CD4-positive, alpha-beta T cell (primary cell): Measurements from ENCODE around the gene ADAD2. TPM values are rescaled to one million over a fixed set of nuclear protein-coding genes. Genes with fewer than 3 reads are reported as not detected.

Source experiments
- ATAC-seq: fragments of 200-7000 bp; cut with Tn5 transposase; one replicate; pipeline ENCODE4 v1.10.0; 2022; ENCODE audit warnings: mild to moderate bottlenecking; ENCODE audit not compliant: poor library complexity
- CTCF ChIA-PET: fragments of 350-600 bp; sonication (Branson Sonifier 250); formaldehyde crosslinking; loops from one replicate; lab custom pipeline; 2021; ENCODE audit warnings: antibody characterized with exemption, inconsistent platforms; lab: Charles Lee
- POLR2A ChIA-PET: fragments of 350-600 bp; sonication (Branson Sonifier 250); formaldehyde crosslinking; loops from one replicate; lab custom pipeline; 2021; ENCODE audit warnings: antibody characterized with exemption, inconsistent platforms; lab: Charles Lee
- DNase-seq, 14 experiments: peaks; one replicate each; pipeline ENCODE4 v3.0.0-alpha.2; 2013 to 2020; ENCODE audit warnings: mixed read lengths in 2 of 14
- H3K27ac ChIP-seq, 2 donors: one replicate each; pipeline versions ENCODE4 v1.5.1 to v1.7.0; 2013; ENCODE audit warnings: low read length in 2 of 2, low read depth in 1 of 2, mild to moderate bottlenecking in 1 of 2
- H3K27me3 ChIP-seq, 2 experiments: 1 replicate in 1 of 2; 2 replicates in 1 of 2; pipeline versions ENCODE4 v1.6.1 to v1.7.0; 2013; ENCODE audit warnings: low read length in 2 of 2, control low read depth in 1 of 2, mild to moderate bottlenecking in 1 of 2, moderate library complexity in 1 of 2; ENCODE audit not compliant: insufficient read depth in 2 of 2, control insufficient read depth in 1 of 2
- H3K36me3 ChIP-seq: one replicate; pipeline ENCODE4 v1.6.1; 2013; ENCODE audit warnings: low read length, control low read depth; ENCODE audit not compliant: insufficient read depth
- H3K4me1 ChIP-seq: one replicate; pipeline ENCODE4 v1.6.1; 2013; ENCODE audit warnings: low read length, control low read depth; ENCODE audit not compliant: insufficient read depth
- H3K4me3 ChIP-seq: one replicate; pipeline ENCODE4 v1.5.1; 2013; ENCODE audit warnings: mild to moderate bottlenecking, low read length, moderate library complexity
- H3K9me3 ChIP-seq, 2 experiments: 1 replicate in 1 of 2; 2 replicates in 1 of 2; pipeline versions ENCODE4 v1.6.1 to v1.7.0; 2013; ENCODE audit warnings: low read length in 2 of 2, mild to moderate bottlenecking in 2 of 2, control low read depth in 1 of 2, moderate library complexity in 1 of 2; ENCODE audit not compliant: control insufficient read depth in 1 of 2, insufficient read depth in 1 of 2
- H3K27ac Mint-ChIP-seq: one replicate; pipeline ENCODE4 v1.8.0; 2020; ENCODE audit warnings: mixed read lengths
- H3K27me3 Mint-ChIP-seq: one replicate; pipeline ENCODE4 v1.8.0; 2021; ENCODE audit warnings: mixed read lengths
- H3K36me3 Mint-ChIP-seq: one replicate; pipeline ENCODE4 v1.8.0; 2021; ENCODE audit warnings: low read depth, mixed read lengths
- H3K4me1 Mint-ChIP-seq: one replicate; pipeline ENCODE4 v1.8.0; 2021; ENCODE audit warnings: low read depth, mixed read lengths
- H3K4me3 Mint-ChIP-seq: one replicate; pipeline ENCODE4 v1.8.0; 2020; ENCODE audit warnings: mild to moderate bottlenecking, mixed read lengths
- H3K9me3 Mint-ChIP-seq: one replicate; pipeline ENCODE4 v1.8.0; 2020; ENCODE audit warnings: mixed read lengths
- intact Hi-C, 2 experiments: fragments of 100-400 bp; cut with DNase I in 1 of 2; cut with micrococcal nuclease in 1 of 2; formaldehyde crosslinking; loops; one replicate each; pipeline versions ENCODE4 v1.15.1 to v1.9.0; 2023 to 2025; cut with DNase I, micrococcal nuclease
- total RNA-seq, 174 experiments: library from RNA in 2 of 174; stranded (reverse) in 2 of 174; gene quantifications; one replicate each; pipeline ENCODE4 v1.2.3 and lab custom pipeline; 2021 to 2026
- TF ChIP-seq, protein P1 (sequence below): fragments of 200-600 bp; IDR thresholded peaks from one replicate; pipeline ENCODE4 v1.8.0; 2022; ENCODE audit warnings: antibody characterized with exemption, mild to moderate bottlenecking

Gene ADAD2
- total RNA-seq, 2 experiments from 2014 or later = 0.59 TPM; not detected in 1

DNA sequence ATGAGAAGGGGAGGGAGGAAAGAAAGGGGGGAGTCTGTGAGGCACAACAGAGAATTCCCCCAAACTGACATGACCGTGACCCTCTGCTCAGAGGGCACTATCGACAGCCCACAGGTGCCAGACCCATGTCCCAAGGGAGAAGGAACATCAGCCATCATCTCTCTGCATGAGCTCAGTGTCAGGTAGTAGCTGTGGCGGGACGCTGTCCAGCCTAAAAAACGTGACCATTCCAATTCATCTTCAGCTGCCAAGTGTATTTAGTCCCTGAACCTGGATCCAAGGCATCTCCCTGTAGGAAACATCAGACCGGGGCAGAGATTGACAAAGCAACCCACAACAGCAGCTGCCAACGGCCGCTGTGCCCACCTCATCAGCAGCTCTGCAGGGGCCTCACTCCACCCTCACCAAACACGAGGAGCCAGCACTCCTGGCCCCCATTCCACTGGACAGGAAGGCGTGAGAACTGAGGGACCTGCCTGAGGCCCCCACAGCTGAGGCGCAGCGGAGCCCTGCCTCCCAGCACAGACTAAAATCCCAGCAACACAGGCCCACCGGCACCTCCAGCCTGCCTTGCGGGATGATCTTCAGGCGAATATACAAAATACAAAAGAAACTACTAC lies 12.7 kb upstream of the ADAD2 start:
- Mint-ChIP-seq H3K27ac (no peak overlapping the region), H3K4me3 (no peak overlapping the region), H3K4me1 (peaks cover 6% of the 10 kb centered on the region), H3K27me3 (no peaks in the 10 kb centered on the region), H3K36me3 (peaks cover 28% of the 10 kb centered on the region), H3K9me3 (no peaks in the 10 kb centered on the region)
- ATAC-seq (no peak), DNase-seq (no peak)
- ChIA-PET POLR2A (no interaction called here), CTCF (interaction anchor here (1.6 kb wide), 1 partner anchor 9 kb away, joined by 7 read pairs; the partner anchor contains the start of gene TAF1C)
- H3K9me3 ChIP-seq = no peaks in the 10 kb centered on the region
- no peak overlapping the region for H3K4me3 ChIP-seq
- TF ChIP-seq, protein P1, sequence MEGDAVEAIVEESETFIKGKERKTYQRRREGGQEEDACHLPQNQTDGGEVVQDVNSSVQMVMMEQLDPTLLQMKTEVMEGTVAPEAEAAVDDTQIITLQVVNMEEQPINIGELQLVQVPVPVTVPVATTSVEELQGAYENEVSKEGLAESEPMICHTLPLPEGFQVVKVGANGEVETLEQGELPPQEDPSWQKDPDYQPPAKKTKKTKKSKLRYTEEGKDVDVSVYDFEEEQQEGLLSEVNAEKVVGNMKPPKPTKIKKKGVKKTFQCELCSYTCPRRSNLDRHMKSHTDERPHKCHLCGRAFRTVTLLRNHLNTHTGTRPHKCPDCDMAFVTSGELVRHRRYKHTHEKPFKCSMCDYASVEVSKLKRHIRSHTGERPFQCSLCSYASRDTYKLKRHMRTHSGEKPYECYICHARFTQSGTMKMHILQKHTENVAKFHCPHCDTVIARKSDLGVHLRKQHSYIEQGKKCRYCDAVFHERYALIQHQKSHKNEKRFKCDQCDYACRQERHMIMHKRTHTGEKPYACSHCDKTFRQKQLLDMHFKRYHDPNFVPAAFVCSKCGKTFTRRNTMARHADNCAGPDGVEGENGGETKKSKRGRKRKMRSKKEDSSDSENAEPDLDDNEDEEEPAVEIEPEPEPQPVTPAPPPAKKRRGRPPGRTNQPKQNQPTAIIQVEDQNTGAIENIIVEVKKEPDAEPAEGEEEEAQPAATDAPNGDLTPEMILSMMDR = no peak
- peaks cover 46% of the 10 kb centered on the region for H3K36me3 ChIP-seq
- no peaks in the 10 kb centered on the region for H3K27me3 ChIP-seq
- no peaks in the 10 kb centered on the region for H3K4me1 ChIP-seq
- intact Hi-C loops = loop anchor here in 1 of 2 experiments (10.0 kb wide), 1 partner anchor 253 kb away; no protein-coding TSS in a partner anchor
- H3K27ac ChIP-seq = no peak overlapping the region

DNA sequence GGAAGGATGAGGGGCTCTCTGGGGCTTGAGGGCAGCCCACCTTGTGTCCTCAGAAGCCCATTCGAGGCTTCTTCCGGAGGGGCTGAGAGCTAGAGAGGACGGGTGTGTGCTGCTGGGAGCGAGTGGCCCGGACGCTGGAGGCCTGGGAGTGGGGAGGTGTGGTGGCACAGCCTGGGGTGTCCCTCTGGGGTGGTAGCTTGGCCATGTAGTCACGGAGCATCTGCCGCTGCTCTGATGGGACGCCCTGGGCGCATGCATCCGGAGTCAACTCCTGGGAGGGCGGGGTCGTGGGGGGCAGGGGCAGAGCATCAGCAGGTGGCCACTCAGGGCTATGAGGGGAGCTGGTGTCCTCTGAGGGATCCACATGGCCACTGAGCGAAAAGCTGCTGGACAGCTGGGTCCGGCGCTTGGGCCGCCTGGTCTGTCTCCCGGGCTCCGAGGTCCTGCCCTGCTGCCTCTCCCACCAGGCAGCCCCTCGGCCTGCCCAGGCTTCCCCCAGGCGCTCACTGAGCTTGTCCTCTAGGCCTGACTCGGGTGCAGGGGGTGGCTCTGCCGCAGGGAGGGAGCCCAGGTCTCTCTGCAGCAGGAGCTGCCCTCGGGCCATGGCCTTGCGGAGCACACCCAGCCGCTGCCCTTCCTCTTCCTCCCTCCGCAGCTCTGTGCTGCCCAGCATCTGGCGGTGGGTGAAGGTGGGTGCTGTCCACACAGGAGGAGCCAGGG lies 11.9 kb upstream of the ADAD2 start:
- ATAC-seq (no peak), DNase-seq (no peak)
- H3K27me3 ChIP-seq = no peaks in the 10 kb centered on the region
- no peak overlapping the region for H3K27ac Mint-ChIP-seq
- H3K4me3 Mint-ChIP-seq = no peak overlapping the region
- H3K9me3 ChIP-seq = no peaks in the 10 kb centered on the region
- no peak overlapping the region for H3K27ac ChIP-seq
- H3K27me3 Mint-ChIP-seq = no peaks in the 10 kb centered on the region
- peaks cover 54% of the 10 kb centered on the region for H3K36me3 ChIP-seq
- H3K36me3 Mint-ChIP-seq = peaks cover 35% of the 10 kb centered on the region
- CTCF ChIA-PET = no interaction called here
- TF ChIP-seq, protein P1 = no peak
- no peaks in the 10 kb centered on the region for H3K9me3 Mint-ChIP-seq
- H3K4me3 ChIP-seq = no peak overlapping the region
- intact Hi-C loops = loop anchor here in 1 of 2 experiments (10.0 kb wide), 1 partner anchor 254 kb away; no protein-coding TSS in a partner anchor
- POLR2A ChIA-PET = no interaction called here
- H3K4me1 ChIP-seq = no peaks in the 10 kb centered on the region
- peaks cover 6% of the 10 kb centered on the region for H3K4me1 Mint-ChIP-seq

DNA sequence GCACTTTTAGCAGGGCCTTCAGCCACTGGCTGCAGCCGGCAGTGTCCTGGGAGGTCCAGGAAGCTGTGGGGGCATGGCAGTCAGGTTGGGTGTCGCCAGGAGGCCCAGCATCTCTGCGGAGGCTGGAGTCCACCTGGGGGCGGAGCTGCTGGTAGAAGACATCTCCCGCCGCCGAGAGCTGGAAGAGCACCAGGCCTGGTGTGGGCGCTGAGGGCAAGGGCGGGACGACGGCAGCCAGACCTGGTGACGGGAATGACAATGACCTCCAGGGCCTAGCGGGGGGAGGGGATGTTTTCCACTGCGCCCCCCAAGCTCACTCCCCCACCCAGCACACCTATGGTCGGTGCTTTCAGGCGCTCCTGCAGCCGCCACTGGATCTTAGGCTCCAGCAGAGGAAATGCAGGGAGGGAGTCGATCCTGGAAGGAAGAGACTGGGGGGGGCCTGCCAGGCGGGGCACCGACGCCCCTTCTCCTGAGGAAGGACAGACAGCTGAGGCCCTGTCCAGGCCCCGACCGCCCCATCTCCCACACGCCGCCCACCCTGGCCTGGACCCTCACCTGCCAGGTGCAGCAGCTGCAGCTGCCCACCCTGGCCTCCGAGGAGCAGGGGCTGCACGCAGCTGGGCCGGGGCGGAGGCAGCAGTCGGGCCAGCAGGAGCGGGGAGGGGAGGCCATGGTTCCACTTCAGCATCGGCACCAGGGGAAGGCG lies 11.2 kb upstream of the ADAD2 start:
- H3K36me3 ChIP-seq = peaks cover 61% of the 10 kb centered on the region
- TF ChIP-seq, protein P1 = no peak
- no peak overlapping the region for H3K4me3 ChIP-seq
- Mint-ChIP-seq H3K4me3 (no peak overlapping the region), H3K9me3 (no peaks in the 10 kb centered on the region), H3K4me1 (peaks cover 13% of the 10 kb centered on the region), H3K27ac (no peak overlapping the region), H3K27me3 (no peaks in the 10 kb centered on the region), H3K36me3 (peaks cover 42% of the 10 kb centered on the region)
- DNase-seq = no peak
- H3K27me3 ChIP-seq = no peaks in the 10 kb centered on the region
- no peaks in the 10 kb centered on the region for H3K9me3 ChIP-seq
- intact Hi-C loops = loop anchor here in 1 of 2 experiments (10.0 kb wide), 3 partner anchors 255 to 1625 kb away; partner anchors contain the start of gene MEAK7
- H3K27ac ChIP-seq = no peak overlapping the region
- ChIA-PET CTCF (no interaction called here), POLR2A (no interaction called here)
- peaks cover 2% of the 10 kb centered on the region for H3K4me1 ChIP-seq
- no peak for ATAC-seq
